ENCODE measurements around the gene UBTD2. TPM values are rescaled to one million over a fixed set of nuclear protein-coding genes. Genes with fewer than 3 reads are reported as not detected.

Gene UBTD2

DNA sequence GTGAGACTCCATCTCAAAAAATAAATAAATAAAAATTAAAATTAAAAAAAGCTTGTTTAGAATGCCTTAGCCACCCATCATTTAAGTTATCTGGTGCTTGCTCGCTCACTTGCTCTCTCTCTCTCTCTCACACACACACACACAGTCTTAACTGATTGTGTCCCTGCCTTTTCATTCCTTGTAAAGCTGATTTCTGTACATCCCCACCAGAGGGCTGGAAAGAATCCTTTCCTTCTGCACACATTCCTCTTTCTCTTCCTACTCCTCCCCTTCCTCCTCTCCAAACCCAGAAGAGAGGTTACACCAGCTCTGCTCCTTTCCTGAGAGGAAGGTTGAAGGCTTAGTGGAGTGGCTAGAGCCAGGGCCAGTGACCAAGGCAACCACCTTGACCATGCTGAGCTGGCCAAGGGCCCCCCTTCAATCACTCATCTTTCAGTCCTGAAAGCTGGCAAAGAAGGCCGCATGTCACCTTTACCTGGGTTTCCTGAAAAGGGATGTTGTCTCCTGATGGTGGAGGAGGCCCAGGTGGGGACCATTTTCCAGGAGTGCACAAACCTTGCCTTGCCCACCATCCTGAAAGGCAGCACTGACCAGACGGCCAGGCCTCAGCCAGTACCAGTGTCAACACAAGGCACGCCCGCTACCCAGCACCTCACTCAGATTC lies 121.1 kb downstream of the UBTD2 start:
- no peak overlapping the region for H3K27ac ChIP-seq (replicated peaks; ENCODE audit: low read length)

DNA sequence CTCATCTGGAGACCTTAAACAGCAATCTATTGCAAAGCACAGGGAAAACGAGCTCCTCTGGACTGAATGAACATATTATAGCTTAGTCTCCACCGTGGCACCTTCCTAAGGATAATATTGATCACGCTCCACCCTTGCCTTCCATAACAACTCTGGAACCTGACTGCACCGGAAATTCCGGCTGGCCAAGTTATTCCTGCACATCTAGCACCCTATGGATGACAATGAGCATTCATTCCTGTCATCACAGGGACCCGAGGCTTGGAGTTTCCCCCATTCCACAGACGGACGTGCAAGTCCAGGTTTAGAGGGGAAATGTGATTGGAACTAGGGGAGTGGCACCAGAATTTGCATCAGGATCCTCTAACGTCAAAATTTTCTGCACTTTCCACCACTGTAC lies 123.1 kb downstream of the UBTD2 start:
- Histone ChIP-seq H2BK15ac (ENCODE audit: low read length) (no peak overlapping the region), H2AFZ (ENCODE audit: low read length) (no peak overlapping the region), H3K9me3 (replicated peaks in 1 of 2; ENCODE audit: control insufficient read depth in 2 of 2, insufficient read depth in 1 of 2, low read depth in 1 of 2, low read length in 2 of 2) (peaks cover 0 to 7% of the 10 kb centered on the region in 2 donors), H3K4me2 (ENCODE audit: insufficient read depth, low read length, poor library complexity, severe bottlenecking) (no peak overlapping the region), H3K27me3 (ENCODE audit: control insufficient read depth in 3 of 3, insufficient read depth in 3 of 3, low read depth in 1 of 3, low read length in 3 of 3) (no peaks in the 10 kb centered on the region), H3K27ac (replicated peaks; ENCODE audit: low read length) (no peak overlapping the region), H2BK5ac (ENCODE audit: low read length) (no peak overlapping the region), H3K23ac (ENCODE audit: low read depth, low read length, poor library complexity) (no peak overlapping the region), H3K4me1 (ENCODE audit: control insufficient read depth in 2 of 2, insufficient read depth in 1 of 2, low read depth in 1 of 2, low read length in 2 of 2) (peaks cover 5% of the 10 kb centered on the region in 2 donors), H3K4ac (ENCODE audit: low read length) (no peak overlapping the region), H4K8ac (ENCODE audit: low read depth, low read length) (no peak overlapping the region), H2BK12ac (ENCODE audit: low read length) (no peak overlapping the region), H3K79me1 (ENCODE audit: low read depth, low read length) (no peaks in the 10 kb centered on the region), H3K14ac (ENCODE audit: low read length) (no peak overlapping the region), H3K18ac (ENCODE audit: low read length) (no peak overlapping the region), H3K36me3 (replicated peaks in 1 of 2; ENCODE audit: control insufficient read depth in 2 of 2, insufficient read depth in 2 of 2, low read length in 2 of 2) (peaks cover 0 to 3% of the 10 kb centered on the region in 2 donors), H2AK5ac (ENCODE audit: low read depth, low read length) (no peak overlapping the region), H3K4me3 (ENCODE audit: low read length in 2 of 2) (no peak overlapping the region), H4K91ac (ENCODE audit: low read depth, low read length, poor library complexity) (no peak overlapping the region), H2BK120ac (ENCODE audit: low read depth, low read length) (no peak overlapping the region), H3K9ac (ENCODE audit: low read depth, low read length, poor library complexity) (no peak overlapping the region)
- no CpG with 5 or more reads among the region's 9 CpGs for WGBS, 2 donors (ENCODE audit: extremely low coverage in 2 of 2, insufficient read length in 2 of 2, insufficient replicate concordance in 1 of 2)
- no peak for DNase-seq (ENCODE audit: low spot score)

More for the DNA sequence above, 121.1 kb downstream of the UBTD2 start:
- no peak overlapping the region for H3K23ac ChIP-seq (ENCODE audit: low read depth, low read length, poor library complexity)
- no peak overlapping the region for H3K9ac ChIP-seq (ENCODE audit: low read depth, low read length, poor library complexity)
- no peak overlapping the region for H2BK5ac ChIP-seq (ENCODE audit: low read length)
- H3K79me1 ChIP-seq (ENCODE audit: low read depth, low read length), result no peaks in the 10 kb centered on the region
- H3K4me3 ChIP-seq (ENCODE audit: low read length in 2 of 2), result no peak overlapping the region
- H2AFZ ChIP-seq (ENCODE audit: low read length), result no peak overlapping the region
- H2BK12ac ChIP-seq (ENCODE audit: low read length), result no peak overlapping the region
- H2BK120ac ChIP-seq (ENCODE audit: low read depth, low read length), result no peak overlapping the region
- no peak overlapping the region for H2BK15ac ChIP-seq (ENCODE audit: low read length)
- no peak for DNase-seq (ENCODE audit: low spot score)
- H3K14ac ChIP-seq (ENCODE audit: low read length), result no peak overlapping the region
- H4K8ac ChIP-seq (ENCODE audit: low read depth, low read length), result no peak overlapping the region
- H3K9me3 ChIP-seq (replicated peaks in 1 of 2; ENCODE audit: control insufficient read depth in 2 of 2, insufficient read depth in 1 of 2, low read depth in 1 of 2, low read length in 2 of 2), result peaks cover 0 to 7% of the 10 kb centered on the region in 2 donors
- H4K91ac ChIP-seq (ENCODE audit: low read depth, low read length, poor library complexity), result no peak overlapping the region
- WGBS, 2 donors (ENCODE audit: extremely low coverage in 2 of 2, insufficient read length in 2 of 2, insufficient replicate concordance in 1 of 2), result no CpG with 5 or more reads among the region's 5 CpGs
- no peaks in the 10 kb centered on the region for H3K36me3 ChIP-seq (replicated peaks in 1 of 2; ENCODE audit: control insufficient read depth in 2 of 2, insufficient read depth in 2 of 2, low read length in 2 of 2)
- H3K4me1 ChIP-seq (ENCODE audit: control insufficient read depth in 2 of 2, insufficient read depth in 1 of 2, low read depth in 1 of 2, low read length in 2 of 2), result peaks cover 0 to 5% of the 10 kb centered on the region in 2 donors
- no peak overlapping the region for H2AK5ac ChIP-seq (ENCODE audit: low read depth, low read length)
- no peaks in the 10 kb centered on the region for H3K27me3 ChIP-seq (ENCODE audit: control insufficient read depth in 3 of 3, insufficient read depth in 3 of 3, low read depth in 1 of 3, low read length in 3 of 3)
- H3K4me2 ChIP-seq (ENCODE audit: insufficient read depth, low read length, poor library complexity, severe bottlenecking), result no peak overlapping the region
- no peak overlapping the region for H3K4ac ChIP-seq (ENCODE audit: low read length)
- H3K18ac ChIP-seq (ENCODE audit: low read length), result no peak overlapping the region

Small RNA genes lying within 50 kb of the gene (small RNA-seq; reads per million reads assigned to genes)
- gene RF00191 (ENCODE audit: insufficient read depth), result not detected
